IPS-18c (cell line): ENCODE results near the gene HYAL1.
A peak's percentile ranks its signal among the peaks of the same experiment; 100 is the strongest.

ENCODE experiments used
- H3K4me3 ChIP-seq: 2 replicates; pipeline ENCODE4 v1.7.0; 2013; ENCODE audit warnings: low read depth, mild to moderate bottlenecking, low read length, moderate library complexity; ENCODE audit not compliant: insufficient read depth
- H3K9me3 ChIP-seq: one replicate; pipeline ENCODE4 v1.6.1; 2013; ENCODE audit warnings: mild to moderate bottlenecking, low read length, moderate library complexity; ENCODE audit not compliant: control insufficient read depth, insufficient read depth

HYAL1 gene

DNA sequence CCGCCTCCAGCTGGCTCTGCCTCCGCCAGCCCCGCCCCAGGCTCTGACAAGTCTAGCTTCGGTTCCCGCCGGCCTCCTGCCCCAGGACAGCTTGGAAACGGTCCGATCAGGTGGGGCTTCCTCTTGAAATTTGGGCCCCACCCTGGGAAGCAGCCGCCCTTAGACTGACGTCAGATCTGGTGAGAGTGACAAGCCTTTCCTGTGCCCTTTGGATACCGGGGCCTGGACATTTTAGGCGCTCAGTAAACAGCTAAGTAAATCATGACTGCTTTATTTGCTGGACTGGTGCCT, 3.8 kb downstream of the HYAL1 start:
- H3K4me3 ChIP-seq: peak overlapping the region; percentile 36; the same call in 1 of the 2 replicates
- no peaks in the 10 kb centered on the region for H3K9me3 ChIP-seq

- Histone ChIP-seq H3K9me3 (no peaks in the 10 kb centered on the region), H3K4me3 (peak within 1 kb of the TSS; percentile 96)
These were observed 4.3 kb downstream of the HYAL1 start, which contains the start of the genes HYAL3 and NAA80 for GRCh38 chr3:50298836-50299637. Gene HYAL3, minus strand, starts transcription at chr3:50299405. Its CDS starts 3,803 bp downstream, at chr3:50295602. Gene NAA80, minus strand, starts transcription at chr3:50299405. Its CDS starts 1,942 bp downstream, at chr3:50297463.

- Histone ChIP-seq H3K4me3 (peak overlapping the region; percentile 96; the same call in 1 of the 2 replicates), H3K9me3 (no peaks in the 10 kb centered on the region)
These were observed 5.3 kb downstream of the HYAL1 start for GRCh38 chr3:50297896-50298725.

DNA sequence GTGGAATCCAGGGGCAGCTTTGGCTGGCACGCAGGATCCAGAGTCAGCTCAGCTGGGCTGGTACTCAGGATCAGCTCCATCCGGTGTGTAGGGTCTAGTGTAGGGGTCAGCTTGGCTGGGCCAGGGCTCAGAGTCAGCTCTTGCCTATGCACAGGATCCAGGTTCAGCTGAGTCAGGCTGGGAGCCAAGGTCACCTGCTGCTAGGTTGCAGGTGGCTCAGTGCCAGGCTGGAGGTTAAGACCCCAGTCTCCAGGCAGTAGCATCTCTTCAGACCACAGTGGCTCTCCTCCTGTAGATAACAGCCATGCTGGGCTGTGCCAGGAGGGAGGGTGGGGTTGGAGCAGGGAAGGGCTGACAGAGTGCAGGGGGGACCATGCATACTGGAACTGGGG, 6.0 kb downstream of the HYAL1 start:
- H3K4me3 ChIP-seq: no peak overlapping the region
- no peaks in the 10 kb centered on the region for H3K9me3 ChIP-seq

- H3K4me3 ChIP-seq: no peak overlapping the region
- no peaks in the 10 kb centered on the region for H3K9me3 ChIP-seq
These were observed 6.5 kb downstream of the HYAL1 start for GRCh38 chr3:50296721-50297383.

- H3K9me3 ChIP-seq: no peaks in the 10 kb centered on the region
- H3K4me3 ChIP-seq: no peak overlapping the region
These were observed 7.6 kb downstream of the HYAL1 start for GRCh38 chr3:50295553-50296431.

DNA sequence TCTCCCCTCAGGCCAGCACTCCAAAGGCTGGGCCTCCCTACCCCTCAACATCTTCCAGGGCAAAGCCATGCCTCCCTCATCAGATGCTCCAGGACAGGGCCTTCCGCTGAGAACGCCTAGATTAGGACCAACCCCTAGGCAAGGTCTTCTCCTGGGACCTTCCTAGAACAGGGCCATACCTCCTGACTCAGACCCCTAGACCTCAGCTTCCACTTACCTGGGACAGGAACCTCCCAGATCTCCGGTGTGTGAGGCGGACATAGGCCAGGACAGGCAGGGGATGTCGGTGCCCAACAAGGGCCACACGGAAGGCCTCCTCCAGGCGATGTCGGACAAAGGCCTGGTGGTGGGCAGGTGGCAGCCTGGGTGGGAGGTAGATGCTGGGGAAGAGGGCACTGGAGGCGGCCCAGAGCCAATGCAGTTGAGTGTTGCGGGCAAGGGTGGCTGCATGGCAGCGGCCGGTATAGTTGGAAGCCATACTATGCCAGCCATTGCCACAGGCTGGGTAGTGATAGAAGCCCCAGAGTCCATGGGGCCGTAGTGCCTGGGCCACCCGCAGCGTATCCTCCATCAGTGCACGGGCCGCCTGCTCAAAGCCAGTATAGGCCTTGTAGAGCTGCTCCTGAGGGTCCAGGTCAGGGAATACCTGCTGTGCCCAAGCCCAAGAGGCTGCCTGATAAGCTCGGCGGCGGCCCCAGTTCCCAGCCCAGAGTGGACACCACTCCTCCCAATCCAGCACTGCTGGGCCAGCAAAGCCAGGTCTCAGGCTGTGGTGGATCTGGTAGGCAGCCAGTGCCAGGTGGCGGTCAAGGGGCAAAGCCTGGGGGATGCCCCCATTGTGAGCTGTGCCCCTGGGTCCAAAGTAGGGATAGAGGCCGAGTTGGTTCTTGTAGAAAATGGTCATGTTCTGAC, 8.6 kb downstream of the HYAL1 start:
- Histone ChIP-seq H3K4me3 (no peak overlapping the region), H3K9me3 (no peaks in the 10 kb centered on the region)

- no peaks in the 10 kb centered on the region for H3K9me3 ChIP-seq
These were observed 9.3 kb downstream of the HYAL1 start for GRCh38 chr3:50294089-50294488.

GRCh38 chr3:50293079-50293801, 10.1 kb downstream of the HYAL1 start:
- Histone ChIP-seq H3K4me3 (no peak overlapping the region), H3K9me3 (no peaks in the 10 kb centered on the region)

More at GRCh38 chr3:50294089-50294488, 9.3 kb downstream of the HYAL1 start:
- H3K4me3 ChIP-seq: no peak overlapping the region

DNA sequence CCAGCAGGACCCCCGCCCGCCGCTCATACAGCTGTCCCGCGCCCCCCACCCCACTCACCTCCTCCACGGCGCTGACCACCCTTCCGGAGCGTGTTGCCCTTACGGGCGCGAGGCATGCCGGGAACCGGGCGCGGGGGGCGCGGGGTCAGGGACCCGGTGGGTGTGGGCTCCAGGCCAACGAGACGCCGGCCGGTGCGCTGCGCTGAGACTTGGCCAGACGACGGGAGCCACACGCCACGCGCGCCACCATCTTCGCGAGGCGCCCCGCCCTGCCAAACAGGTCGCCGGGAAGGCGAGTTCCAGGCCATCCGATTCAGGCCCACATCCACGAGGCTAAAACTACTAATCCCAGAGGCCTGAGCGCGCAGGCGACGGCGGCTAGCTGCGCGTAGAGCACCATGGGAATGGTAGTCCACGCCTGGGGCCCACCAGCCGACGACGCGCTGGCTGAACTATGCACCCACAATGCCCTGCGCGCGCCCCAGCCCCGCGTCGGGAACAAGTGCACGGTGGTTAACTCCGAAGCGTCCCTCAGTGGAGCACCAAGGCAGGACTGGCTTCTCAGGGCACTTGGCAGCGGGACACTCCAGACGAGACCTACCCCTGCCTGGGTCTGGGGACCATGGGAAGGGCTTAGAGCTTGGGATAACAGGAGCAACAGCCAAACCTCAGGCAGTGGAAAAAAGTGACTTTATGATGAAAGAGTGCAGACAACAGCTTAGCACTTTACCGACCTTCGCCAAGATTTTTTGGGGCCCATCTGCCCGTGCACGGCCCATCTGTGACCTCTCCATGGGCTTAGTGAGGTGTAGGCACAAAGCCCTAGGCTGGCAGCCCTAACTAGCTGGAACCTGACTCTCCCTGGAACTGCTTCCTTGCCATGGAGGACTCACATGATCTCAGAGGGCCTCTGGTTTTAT, 11.0 kb downstream of the HYAL1 start, which contains the start of gene IFRD2:
TSS of gene IFRD2 (minus strand) at position 271 of the 920 bp plus-strand sequence. CDS start at position 116, 155 bp downstream.
- H3K4me3 ChIP-seq: peak within 1 kb of the TSS; percentile 85
- H3K9me3 ChIP-seq: no peaks in the 10 kb centered on the region

- H3K4me3 ChIP-seq: no peak overlapping the region
- H3K9me3 ChIP-seq: no peaks in the 10 kb centered on the region
These were observed 13.2 kb downstream of the HYAL1 start for GRCh38 chr3:50290161-50290641.

- no peaks in the 10 kb centered on the region for H3K9me3 ChIP-seq
- H3K4me3 ChIP-seq: no peak overlapping the region
These were observed 14.2 kb downstream of the HYAL1 start for GRCh38 chr3:50289130-50289529.

DNA sequence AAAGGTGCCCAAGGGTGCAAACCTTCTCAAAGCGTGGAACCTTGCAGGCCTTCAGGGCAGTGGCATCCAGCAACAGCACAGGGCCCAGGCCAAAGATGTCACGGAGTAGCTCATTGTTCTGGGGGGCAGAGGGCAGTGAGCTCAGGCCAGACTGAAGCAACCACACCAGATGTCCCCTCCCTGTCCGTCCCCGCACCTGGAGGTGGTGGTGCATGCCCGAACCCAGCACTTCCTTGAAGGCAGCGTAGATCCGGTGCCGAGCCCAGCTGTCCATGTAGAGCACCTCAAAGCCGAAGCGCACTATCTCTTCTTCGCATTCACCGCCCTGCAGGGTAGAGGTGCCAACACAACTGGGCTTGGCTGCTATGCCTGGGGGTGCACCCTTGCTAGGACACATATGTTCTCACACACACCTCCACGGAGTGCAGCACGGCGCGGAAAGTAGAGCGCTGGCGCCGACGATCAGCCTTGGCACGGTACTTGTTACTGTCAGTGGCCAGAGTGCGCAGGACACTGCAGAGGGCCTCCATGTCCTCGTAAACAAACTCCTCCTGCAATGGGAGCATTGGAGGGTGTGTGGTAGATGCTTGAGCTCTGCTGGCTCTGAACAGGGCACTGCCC, 14.9 kb downstream of the HYAL1 start:
- H3K9me3 ChIP-seq: no peaks in the 10 kb centered on the region
- H3K4me3 ChIP-seq: no peak overlapping the region

DNA sequence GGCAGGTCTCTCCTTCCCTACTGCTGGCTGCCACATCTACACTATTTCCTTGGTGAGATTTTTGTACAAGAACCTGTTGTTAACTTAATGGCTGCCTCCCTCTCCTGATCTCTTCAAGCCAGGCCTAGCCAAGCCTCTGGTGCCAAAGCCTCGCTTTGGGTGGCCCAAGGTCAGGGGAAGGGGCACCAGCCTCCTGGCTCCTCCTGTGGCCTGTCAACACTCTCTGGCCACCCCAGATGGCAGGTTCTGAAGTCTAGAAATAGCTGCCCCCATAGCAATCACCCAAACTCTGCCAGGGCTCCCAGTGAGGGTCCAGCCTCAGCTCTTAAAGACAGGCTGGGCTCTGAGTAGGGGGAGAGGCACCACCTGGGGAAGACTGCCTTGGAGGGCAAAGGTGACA, 16.1 kb downstream of the HYAL1 start:
- no peaks in the 10 kb centered on the region for H3K9me3 ChIP-seq
- no peak overlapping the region for H3K4me3 ChIP-seq
